HTR-8/SVneo (cell line): ENCODE measurements around the gene ATP5F1E.
"Not testable (repeated sequence)": the region's sequence is repeated elsewhere in the genome, so short reads cannot be mapped to it uniquely, and the experiment has no call there.

Experiments used
- DNase-seq: peaks from one replicate; pipeline ENCODE4 v3.0.0; 2011; ENCODE audit warnings: low spot score, mixed read lengths; ENCODE audit not compliant: insufficient read length
- FAIRE-seq: peaks from 2 replicates; lab custom pipeline; 2011; peaks lifted over from hg19 to GRCh38; lab: Jason Lieb, UNC

Gene ATP5F1E

GRCh38 chr20:58994390-58995159 is 37.6 kb downstream of the ATP5F1E start:
- no peak for DNase-seq
- FAIRE-seq, result no peak

- FAIRE-seq (peak; percentile 94), DNase-seq (no peak)
Observed at GRCh38 chr20:58993332-58994248, 38.5 kb downstream of the ATP5F1E start.

GRCh38 chr20:58992911-58993310 is 39.2 kb downstream of the ATP5F1E start:
- DNase-seq (no peak), FAIRE-seq (no peak)

- no peak for FAIRE-seq
- no peak for DNase-seq
Observed at GRCh38 chr20:58991715-58992114, 40.4 kb downstream of the ATP5F1E start.

GRCh38 chr20:58990651-58991445 is 41.3 kb downstream of the ATP5F1E start:
- DNase-seq, result no peak
- FAIRE-seq, result no peak

GRCh38 chr20:58989196-58989595 is 42.9 kb downstream of the ATP5F1E start:
- FAIRE-seq (peak; percentile 72), DNase-seq (no peak)

- FAIRE-seq, result no peak
- no peak for DNase-seq
Observed at GRCh38 chr20:58988565-58988882, 43.6 kb downstream of the ATP5F1E start.

- FAIRE-seq (peak; percentile 69), DNase-seq (no peak)
Observed at GRCh38 chr20:58987790-58988564, 44.2 kb downstream of the ATP5F1E start.

GRCh38 chr20:58986968-58987517 is 45.1 kb downstream of the ATP5F1E start:
- no peak for DNase-seq
- FAIRE-seq, result peak; percentile 36

GRCh38 chr20:58986286-58986967 is 45.7 kb downstream of the ATP5F1E start:
- DNase-seq (no peak), FAIRE-seq (no peak)

- DNase-seq, result no peak
- no peak for FAIRE-seq
Observed at GRCh38 chr20:58985656-58986055, 46.5 kb downstream of the ATP5F1E start.

GRCh38 chr20:58984691-58985090 is 47.4 kb downstream of the ATP5F1E start:
- no peak for DNase-seq
- no peak for FAIRE-seq

GRCh38 chr20:58983115-58983468 is 49.0 kb downstream of the ATP5F1E start:
- DNase-seq, FAIRE-seq: not testable (repeated sequence)

GRCh38 chr20:58982406-58983114 is 49.6 kb downstream of the ATP5F1E start:
- DNase-seq (no peak), FAIRE-seq (peak; percentile 52)

GRCh38 chr20:58981628-58982364 is 50.3 kb downstream of the ATP5F1E start:
- peak; percentile 82 for DNase-seq
- peak; percentile 46 for FAIRE-seq

- FAIRE-seq (peak; percentile 98), DNase-seq (peak; percentile 100)
Observed at GRCh38 chr20:58980711-58981627, 51.2 kb downstream of the ATP5F1E start, which contains the start of gene NELFCD. Gene NELFCD (plus strand): TSS chr20:58981256. CDS start chr20:58981310, 54 bp downstream.
